ENCODE measurements around the gene ENAH. TPM values are rescaled to one million over a fixed set of nuclear protein-coding genes. Genes with fewer than 3 reads are reported as not detected.

The ENAH gene
- total RNA-seq, 2 experiments from 2014 or later = not detected

- DNase-seq = no peak
- POLR2A ChIA-PET = no interaction called here
- ATAC-seq = no peak
- peaks cover 5% of the 10 kb centered on the region for H3K27me3 Mint-ChIP-seq (ENCODE audit: low read depth)
- no peaks in the 10 kb centered on the region for H3K36me3 Mint-ChIP-seq (ENCODE audit: low read depth)
- CTCF ChIA-PET = interaction anchor here (0.6 kb wide), 1 partner anchor 595 kb away, joined by 3 read pairs; no protein-coding TSS in a partner anchor
- no peak overlapping the region for H3K4me3 Mint-ChIP-seq
- no peaks in the 10 kb centered on the region for H3K4me1 Mint-ChIP-seq (ENCODE audit: low read depth)
- no peak overlapping the region for H3K27ac Mint-ChIP-seq
- H3K9me3 Mint-ChIP-seq (ENCODE audit: insufficient read depth) = no peaks in the 10 kb centered on the region
Measured at GRCh38 chr1:225565847-225566246, 87.1 kb downstream of the ENAH start.

GRCh38 chr1:225561675-225562074 lies 91.2 kb downstream of the ENAH start:
- CTCF ChIA-PET = interaction anchor here (0.6 to 1.0 kb wide), 2 partner anchors 47 to 63 kb away, joined by 3 read pairs; no protein-coding TSS in a partner anchor
- ATAC-seq (no peak), DNase-seq (no peak)
- POLR2A ChIA-PET = no interaction called here
- Mint-ChIP-seq H3K4me1 (ENCODE audit: low read depth) (no peaks in the 10 kb centered on the region), H3K4me3 (no peak overlapping the region), H3K36me3 (ENCODE audit: low read depth) (no peaks in the 10 kb centered on the region), H3K9me3 (ENCODE audit: insufficient read depth) (peaks cover 2% of the 10 kb centered on the region), H3K27ac (no peak overlapping the region), H3K27me3 (ENCODE audit: low read depth) (peaks cover 9% of the 10 kb centered on the region)

- H3K27me3 Mint-ChIP-seq (ENCODE audit: low read depth) = peaks cover 6% of the 10 kb centered on the region
- CTCF ChIA-PET = no interaction called here
- H3K9me3 Mint-ChIP-seq (ENCODE audit: insufficient read depth) = peaks cover 4% of the 10 kb centered on the region
- ATAC-seq (no peak), DNase-seq (no peak)
- no peak overlapping the region for H3K4me3 Mint-ChIP-seq
- H3K36me3 Mint-ChIP-seq (ENCODE audit: low read depth) = no peaks in the 10 kb centered on the region
- no peaks in the 10 kb centered on the region for H3K4me1 Mint-ChIP-seq (ENCODE audit: low read depth)
- POLR2A ChIA-PET = no interaction called here
- no peak overlapping the region for H3K27ac Mint-ChIP-seq
Measured at GRCh38 chr1:225559902-225560301, 93.0 kb downstream of the ENAH start.

GRCh38 chr1:225559326-225559725 lies 93.6 kb downstream of the ENAH start:
- CTCF ChIA-PET = no interaction called here
- no peak overlapping the region for H3K4me3 Mint-ChIP-seq
- H3K9me3 Mint-ChIP-seq (ENCODE audit: insufficient read depth) = peaks cover 4% of the 10 kb centered on the region
- H3K4me1 Mint-ChIP-seq (ENCODE audit: low read depth) = no peaks in the 10 kb centered on the region
- H3K36me3 Mint-ChIP-seq (ENCODE audit: low read depth) = no peaks in the 10 kb centered on the region
- H3K27me3 Mint-ChIP-seq (ENCODE audit: low read depth) = peaks cover 6% of the 10 kb centered on the region
- H3K27ac Mint-ChIP-seq = no peak overlapping the region
- DNase-seq (no peak), ATAC-seq (no peak)
- POLR2A ChIA-PET = no interaction called here

GRCh38 chr1:225556694-225557093 lies 96.2 kb downstream of the ENAH start:
- ChIA-PET POLR2A (no interaction called here), CTCF (interaction anchor here (0.9 to 1.0 kb wide), 3 partner anchors 81 to 216 kb away, joined by 3 to 5 read pairs (median 3); no protein-coding TSS in a partner anchor)
- H3K4me1 Mint-ChIP-seq (ENCODE audit: low read depth) = no peaks in the 10 kb centered on the region
- ATAC-seq = no peak
- H3K36me3 Mint-ChIP-seq (ENCODE audit: low read depth) = no peaks in the 10 kb centered on the region
- no peak overlapping the region for H3K27ac Mint-ChIP-seq
- H3K27me3 Mint-ChIP-seq (ENCODE audit: low read depth) = peaks cover 8% of the 10 kb centered on the region
- no peak overlapping the region for H3K4me3 Mint-ChIP-seq
- DNase-seq = no peak
- peaks cover 4% of the 10 kb centered on the region for H3K9me3 Mint-ChIP-seq (ENCODE audit: insufficient read depth)

- POLR2A ChIA-PET = no interaction called here
- CTCF ChIA-PET = no interaction called here
- Mint-ChIP-seq H3K27ac (no peak overlapping the region), H3K36me3 (ENCODE audit: low read depth) (no peaks in the 10 kb centered on the region), H3K9me3 (ENCODE audit: insufficient read depth) (peaks cover 4% of the 10 kb centered on the region), H3K4me3 (no peak overlapping the region), H3K27me3 (ENCODE audit: low read depth) (peaks cover 8% of the 10 kb centered on the region), H3K4me1 (ENCODE audit: low read depth) (no peaks in the 10 kb centered on the region)
- DNase-seq (no peak), ATAC-seq (no peak)
Measured at GRCh38 chr1:225555821-225556220, 97.1 kb downstream of the ENAH start.

GRCh38 chr1:225554216-225554812 lies 98.6 kb downstream of the ENAH start:
- POLR2A ChIA-PET = no interaction called here
- ATAC-seq = no peak
- Mint-ChIP-seq H3K9me3 (ENCODE audit: insufficient read depth) (peaks cover 4% of the 10 kb centered on the region), H3K36me3 (ENCODE audit: low read depth) (no peaks in the 10 kb centered on the region), H3K4me3 (no peak overlapping the region), H3K27me3 (ENCODE audit: low read depth) (peaks cover 8% of the 10 kb centered on the region), H3K4me1 (ENCODE audit: low read depth) (no peaks in the 10 kb centered on the region), H3K27ac (no peak overlapping the region)
- DNase-seq = no peak
- CTCF ChIA-PET = interaction anchor here (0.8 to 2.6 kb wide), 4 partner anchors 18 to 86 kb away, joined by 3 to 9 read pairs (median 3); no protein-coding TSS in a partner anchor

- H3K27me3 Mint-ChIP-seq (ENCODE audit: low read depth) = peaks cover 2% of the 10 kb centered on the region
- H3K4me3 Mint-ChIP-seq = no peak overlapping the region
- no peak overlapping the region for H3K27ac Mint-ChIP-seq
- CTCF ChIA-PET = no interaction called here
- H3K9me3 Mint-ChIP-seq (ENCODE audit: insufficient read depth) = no peaks in the 10 kb centered on the region
- peaks cover 16% of the 10 kb centered on the region for H3K4me1 Mint-ChIP-seq (ENCODE audit: low read depth)
- DNase-seq (no peak), ATAC-seq (no peak)
- POLR2A ChIA-PET = no interaction called here
- no peaks in the 10 kb centered on the region for H3K36me3 Mint-ChIP-seq (ENCODE audit: low read depth)
Measured at GRCh38 chr1:225549821-225550220, 103.1 kb downstream of the ENAH start.

- H3K4me1 Mint-ChIP-seq (ENCODE audit: low read depth) = peaks cover 16% of the 10 kb centered on the region
- POLR2A ChIA-PET = no interaction called here
- CTCF ChIA-PET = interaction anchor here (1.2 kb wide), 1 partner anchor 73 kb away, joined by 3 read pairs; no protein-coding TSS in a partner anchor
- H3K27me3 Mint-ChIP-seq (ENCODE audit: low read depth) = peaks cover 2% of the 10 kb centered on the region
- H3K4me3 Mint-ChIP-seq = no peak overlapping the region
- DNase-seq (no peak), ATAC-seq (no peak)
- H3K27ac Mint-ChIP-seq = no peak overlapping the region
- H3K36me3 Mint-ChIP-seq (ENCODE audit: low read depth) = no peaks in the 10 kb centered on the region
- no peaks in the 10 kb centered on the region for H3K9me3 Mint-ChIP-seq (ENCODE audit: insufficient read depth)
Measured at GRCh38 chr1:225548140-225548857, 104.6 kb downstream of the ENAH start.

- ATAC-seq = no peak
- Mint-ChIP-seq H3K27ac (no peak overlapping the region), H3K36me3 (ENCODE audit: low read depth) (no peaks in the 10 kb centered on the region), H3K27me3 (ENCODE audit: low read depth) (no peaks in the 10 kb centered on the region), H3K9me3 (ENCODE audit: insufficient read depth) (no peaks in the 10 kb centered on the region), H3K4me1 (ENCODE audit: low read depth) (peaks cover 16% of the 10 kb centered on the region), H3K4me3 (no peak overlapping the region)
- no peak for DNase-seq
- CTCF ChIA-PET = interaction anchor here (0.9 to 2.7 kb wide), 5 partner anchors 27 to 441 kb away, joined by 3 to 12 read pairs (median 3); no protein-coding TSS in a partner anchor
- POLR2A ChIA-PET = no interaction called here
Measured at GRCh38 chr1:225545649-225546048, 107.3 kb downstream of the ENAH start.

- DNase-seq (no peak), ATAC-seq (no peak)
- POLR2A ChIA-PET = interaction anchor here (0.7 kb wide), 1 partner anchor 320 kb away, joined by 3 read pairs; no protein-coding TSS in a partner anchor
- H3K4me1 Mint-ChIP-seq (ENCODE audit: low read depth) = peaks cover 16% of the 10 kb centered on the region
- H3K27ac Mint-ChIP-seq = no peak overlapping the region
- H3K4me3 Mint-ChIP-seq = no peak overlapping the region
- no peaks in the 10 kb centered on the region for H3K36me3 Mint-ChIP-seq (ENCODE audit: low read depth)
- no peaks in the 10 kb centered on the region for H3K9me3 Mint-ChIP-seq (ENCODE audit: insufficient read depth)
- CTCF ChIA-PET = interaction anchor here (0.9 to 2.7 kb wide), 3 partner anchors 66 to 442 kb away, joined by 3 to 12 read pairs (median 3); no protein-coding TSS in a partner anchor
- H3K27me3 Mint-ChIP-seq (ENCODE audit: low read depth) = no peaks in the 10 kb centered on the region
Measured at GRCh38 chr1:225544924-225545323, 108.0 kb downstream of the ENAH start.

GRCh38 chr1:225544263-225544662 lies 108.7 kb downstream of the ENAH start:
- ChIA-PET POLR2A (interaction anchor here (0.7 kb wide), 1 partner anchor 321 kb away, joined by 3 read pairs; no protein-coding TSS in a partner anchor), CTCF (interaction anchor here (1.5 to 2.7 kb wide), 2 partner anchors 65 to 69 kb away, joined by 3 to 12 read pairs; no protein-coding TSS in a partner anchor)
- DNase-seq (no peak), ATAC-seq (no peak)
- Mint-ChIP-seq H3K9me3 (ENCODE audit: insufficient read depth) (no peaks in the 10 kb centered on the region), H3K27me3 (ENCODE audit: low read depth) (peaks cover 3% of the 10 kb centered on the region), H3K27ac (no peak overlapping the region), H3K4me3 (no peak overlapping the region), H3K36me3 (ENCODE audit: low read depth) (no peaks in the 10 kb centered on the region), H3K4me1 (ENCODE audit: low read depth) (peaks cover 16% of the 10 kb centered on the region)

Data from activated CD8-positive, alpha-beta T cell treated with anti-CD3 and anti-CD28 coated beads, Interleukin-2, amount 10 ng/mL, durations not matched to agents 7 days and 5 days (primary cell).